T-helper 9 cell (primary cell): ENCODE measurements around the gene TP53I11.

Experiments used
- DNase-seq: peaks from one replicate; pipeline ENCODE4 v3.0.0-alpha.2; 2020

TP53I11 gene

DNA sequence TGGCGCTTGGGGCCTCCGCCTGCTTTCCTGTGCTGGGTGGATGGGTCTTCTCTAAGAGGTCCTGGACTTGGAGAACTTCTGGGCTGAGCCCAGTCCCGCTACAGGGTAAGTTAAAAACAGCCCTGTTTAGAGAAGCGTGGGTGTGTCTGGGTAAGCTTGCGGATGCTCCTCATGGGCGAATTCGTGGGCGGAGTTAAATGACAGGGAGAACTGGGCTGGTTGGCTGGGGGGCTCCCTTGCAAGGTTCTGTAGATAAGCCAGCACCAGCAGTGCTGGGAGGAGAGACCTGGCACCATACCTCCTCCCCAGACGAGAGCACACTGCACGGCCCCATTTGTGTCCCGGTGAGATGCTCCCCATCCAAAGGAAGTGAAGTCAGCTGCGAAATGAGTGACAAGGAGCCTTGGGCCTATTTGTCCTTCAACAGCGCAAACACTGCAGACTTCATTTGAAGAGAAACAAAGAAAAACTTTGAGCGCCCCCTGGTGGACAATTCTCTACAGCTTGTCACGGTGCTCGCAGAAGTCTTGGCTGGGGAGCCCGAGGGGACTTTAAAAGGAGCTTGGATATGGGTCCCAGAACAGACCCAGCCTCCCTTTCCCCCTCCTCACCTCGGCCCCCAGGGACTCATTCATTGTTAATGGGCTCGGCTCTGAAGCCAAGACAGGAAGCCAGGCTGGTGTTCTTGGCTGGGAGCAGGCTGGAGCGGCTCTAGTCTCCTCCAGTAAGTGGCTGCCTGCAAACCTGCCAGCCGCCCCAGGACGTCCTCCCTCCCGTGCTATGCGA lies 39.5 kb downstream of the TP53I11 start:
- peak; percentile 86 for DNase-seq

DNA sequence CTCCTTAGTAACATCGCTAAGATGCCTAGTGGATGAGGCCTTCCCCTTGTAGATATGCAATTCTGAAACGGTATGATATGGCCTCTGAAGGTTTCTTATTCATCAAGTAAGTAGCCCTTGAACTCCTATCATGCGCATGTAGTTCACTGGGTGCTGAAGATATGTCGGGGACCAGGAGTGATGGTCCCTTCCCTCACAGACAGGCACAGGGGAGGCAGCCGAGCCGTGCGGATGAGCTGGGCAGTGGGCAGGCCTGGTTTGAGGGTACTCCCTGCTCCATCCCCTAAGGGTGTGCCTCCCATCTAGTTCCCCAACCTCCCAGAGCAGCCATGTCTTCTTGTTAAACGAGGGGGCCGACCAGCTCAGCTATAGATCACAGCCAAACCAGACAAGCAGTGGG lies 40.1 kb downstream of the TP53I11 start:
- DNase-seq = no peak

DNA sequence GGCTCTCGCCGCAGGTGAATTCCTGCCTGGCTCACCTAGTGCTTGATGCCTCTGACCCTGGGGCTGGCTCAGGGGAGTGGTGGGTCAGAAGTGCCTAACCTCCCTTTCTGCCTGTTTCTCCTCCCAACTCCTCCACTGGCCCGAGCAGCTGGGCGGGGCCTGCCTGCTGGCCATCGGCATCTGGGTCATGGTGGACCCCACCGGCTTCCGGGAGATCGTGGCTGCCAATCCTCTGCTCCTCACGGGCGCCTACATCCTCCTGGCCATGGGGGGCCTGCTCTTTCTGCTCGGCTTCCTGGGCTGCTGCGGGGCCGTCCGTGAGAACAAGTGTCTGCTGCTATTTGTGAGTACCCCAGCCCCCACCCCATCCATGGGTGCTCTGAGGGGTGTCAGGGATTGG lies 41.1 kb downstream of the TP53I11 start:
- no peak for DNase-seq

DNA sequence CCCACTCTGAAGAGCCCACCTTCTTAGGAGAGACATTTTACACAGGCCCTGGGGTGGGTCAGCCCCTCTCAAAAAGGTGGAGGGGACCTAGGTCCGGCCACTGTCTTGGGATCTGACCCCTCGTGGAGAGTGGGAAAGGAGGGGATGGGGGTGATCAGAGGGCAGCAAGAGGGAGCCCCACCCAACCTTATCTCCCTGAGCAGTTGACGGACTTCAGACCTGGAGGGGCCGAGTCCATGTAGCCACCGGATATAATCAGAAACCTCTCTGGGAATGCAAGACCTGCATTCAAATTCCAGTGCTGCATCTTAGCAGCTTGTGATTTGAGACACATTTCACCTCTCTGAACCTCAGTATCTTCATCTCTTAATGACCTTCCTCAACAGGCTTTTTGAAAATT lies 44.0 kb downstream of the TP53I11 start:
- DNase-seq = no peak

DNA sequence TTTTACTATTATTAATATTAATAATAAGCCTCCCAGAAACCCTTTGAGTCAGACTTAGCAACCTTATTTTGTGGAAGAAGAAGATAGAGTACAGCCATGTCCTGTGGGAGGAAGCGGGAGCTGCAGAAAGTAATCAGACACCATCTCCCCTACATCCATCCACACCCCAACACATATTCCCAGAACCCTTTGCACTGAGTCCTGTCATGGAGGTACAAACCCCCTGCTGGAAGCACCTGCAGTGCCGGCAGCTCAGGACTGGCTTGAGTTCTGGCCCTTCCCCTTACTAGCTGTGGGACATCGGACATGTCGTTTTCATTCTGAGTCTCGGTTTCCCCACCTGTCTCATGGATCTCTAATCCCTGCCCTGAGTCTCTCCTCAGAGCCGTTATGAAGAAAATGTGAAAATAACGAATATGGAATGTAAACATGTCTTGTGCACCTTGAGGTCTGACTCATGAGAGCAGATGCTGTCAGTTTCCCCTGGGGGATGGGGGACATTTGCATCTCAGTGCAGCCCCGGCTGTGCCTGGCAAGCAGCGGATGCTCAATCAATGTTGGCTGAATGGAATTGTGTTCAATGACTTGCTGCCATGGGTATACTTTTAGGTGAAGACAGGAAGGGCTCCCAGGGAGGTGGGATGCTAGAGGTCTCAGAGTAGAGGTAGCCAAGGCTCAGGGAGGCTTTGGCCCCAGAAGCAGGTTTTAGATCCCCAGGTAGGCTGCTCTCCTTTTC lies 45.4 kb downstream of the TP53I11 start:
- no peak for DNase-seq

DNA sequence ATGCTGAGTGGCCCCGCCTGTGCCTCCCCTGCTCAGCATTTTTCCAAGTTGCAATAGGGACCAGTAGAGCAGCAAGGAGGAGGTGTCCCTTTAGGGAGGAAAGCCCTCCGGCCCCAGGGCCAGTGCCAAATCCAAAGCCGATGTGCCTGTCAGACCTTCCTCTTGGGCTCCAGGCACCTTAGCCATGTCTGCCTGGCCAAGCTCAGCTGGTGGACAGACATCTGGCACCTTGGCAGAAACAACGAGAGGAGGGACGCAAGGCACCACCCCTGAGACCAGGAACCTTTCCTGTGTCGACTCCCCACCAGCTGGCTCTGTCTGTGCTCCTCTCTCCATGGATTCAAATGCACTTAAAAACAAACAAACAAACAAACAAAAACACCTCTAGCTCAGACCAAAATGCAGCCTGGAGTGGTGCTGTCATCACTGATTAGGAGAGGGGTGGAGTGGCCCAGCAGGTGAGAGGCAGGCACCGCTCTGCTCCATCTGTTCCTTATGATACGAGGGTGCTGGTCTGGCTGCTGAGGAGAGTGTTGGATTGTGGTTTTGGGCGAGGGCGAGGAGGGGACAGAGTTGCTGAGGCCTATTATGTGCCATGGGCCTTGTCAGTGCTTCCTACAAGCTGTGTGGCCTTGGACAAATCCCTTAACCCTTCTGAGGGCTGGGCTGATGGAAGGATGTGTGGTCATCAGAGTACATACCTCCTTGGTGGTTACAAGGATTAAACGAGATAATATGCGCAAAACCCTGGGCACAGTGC lies 46.2 kb downstream of the TP53I11 start:
- no peak for DNase-seq

DNA sequence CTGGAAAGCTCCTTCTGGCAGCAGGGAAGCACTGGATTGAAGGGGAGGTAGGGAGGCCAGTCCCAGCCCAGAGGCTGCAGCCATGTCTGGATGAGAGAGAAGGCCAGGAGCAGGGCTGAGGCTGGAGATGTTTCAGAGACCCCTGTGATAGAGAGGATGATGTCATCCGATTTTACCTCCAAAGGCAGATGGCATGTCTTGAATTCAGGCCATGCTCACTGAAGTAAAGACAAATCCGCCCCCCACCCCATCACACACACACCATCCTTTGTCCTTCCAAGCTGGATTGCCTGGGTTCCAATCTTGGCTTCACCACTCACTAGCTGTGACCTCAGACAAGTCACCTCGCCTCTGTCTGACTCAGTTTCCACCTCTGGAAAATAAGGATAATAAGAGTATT lies 47.2 kb downstream of the TP53I11 start:
- DNase-seq = no peak

DNA sequence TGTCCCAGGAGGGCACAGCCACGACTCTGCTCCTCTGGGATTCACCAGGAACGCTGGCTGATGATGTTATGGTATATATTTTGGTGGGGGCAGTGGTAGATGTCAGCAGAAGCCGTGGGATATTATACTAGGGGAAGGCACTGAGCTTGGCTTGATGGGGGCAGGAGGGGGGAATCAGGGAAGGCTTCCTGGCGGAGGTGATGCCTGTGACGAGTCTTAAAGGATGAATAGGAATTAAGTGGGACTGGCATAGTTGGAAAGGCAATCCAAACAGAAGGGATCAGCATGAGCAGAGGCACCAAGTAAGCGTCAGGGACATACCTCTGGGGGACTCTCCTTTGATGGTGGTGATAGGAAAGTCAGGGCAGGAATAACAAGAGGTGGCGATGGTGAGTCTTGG lies 47.6 kb downstream of the TP53I11 start:
- DNase-seq = no peak

DNA sequence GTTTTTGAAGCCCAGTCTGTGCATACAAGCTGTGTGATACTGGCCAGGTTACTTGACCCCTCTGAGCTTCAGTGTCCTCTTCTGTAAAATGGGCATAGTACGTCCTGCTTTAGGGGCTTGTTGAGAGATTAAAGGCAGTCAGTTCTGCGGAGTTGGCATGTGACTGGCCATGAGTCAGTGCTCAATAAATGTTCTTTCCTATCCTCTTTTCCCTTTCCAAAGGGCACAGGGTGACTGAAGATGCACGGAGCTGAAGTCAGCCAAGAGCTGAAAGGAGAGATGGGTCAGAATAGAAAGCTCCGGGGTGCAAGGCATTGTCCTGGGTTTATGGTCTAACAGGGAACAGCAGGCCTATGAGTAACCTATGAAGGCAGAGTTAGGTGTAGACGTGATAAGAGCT lies 48.9 kb downstream of the TP53I11 start:
- DNase-seq = no peak

DNA sequence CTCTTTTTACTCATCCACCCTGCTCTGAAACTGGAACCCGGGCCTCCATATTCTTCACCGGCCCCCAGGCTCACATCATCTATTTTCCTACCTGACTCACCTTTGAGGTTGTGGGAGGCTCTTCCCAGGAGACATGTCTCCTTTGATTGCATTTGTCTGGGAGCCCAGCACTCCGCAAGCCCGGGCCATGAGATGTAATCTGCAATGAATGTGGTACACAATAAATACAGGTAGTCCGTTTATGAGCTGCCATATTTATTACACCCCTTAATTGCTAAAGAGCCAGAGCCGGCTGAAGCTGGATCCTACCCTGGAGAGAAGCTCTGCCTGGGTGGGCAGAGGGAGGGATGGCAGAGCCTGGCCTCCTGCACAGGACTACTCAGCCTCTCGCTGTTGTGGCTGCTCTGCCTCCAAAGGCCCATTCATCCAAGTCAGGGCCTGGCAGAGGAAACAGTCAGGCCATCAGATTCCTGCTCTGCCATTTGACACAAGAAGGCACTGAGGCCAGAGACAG lies 49.5 kb downstream of the TP53I11 start:
- no peak for DNase-seq

DNA sequence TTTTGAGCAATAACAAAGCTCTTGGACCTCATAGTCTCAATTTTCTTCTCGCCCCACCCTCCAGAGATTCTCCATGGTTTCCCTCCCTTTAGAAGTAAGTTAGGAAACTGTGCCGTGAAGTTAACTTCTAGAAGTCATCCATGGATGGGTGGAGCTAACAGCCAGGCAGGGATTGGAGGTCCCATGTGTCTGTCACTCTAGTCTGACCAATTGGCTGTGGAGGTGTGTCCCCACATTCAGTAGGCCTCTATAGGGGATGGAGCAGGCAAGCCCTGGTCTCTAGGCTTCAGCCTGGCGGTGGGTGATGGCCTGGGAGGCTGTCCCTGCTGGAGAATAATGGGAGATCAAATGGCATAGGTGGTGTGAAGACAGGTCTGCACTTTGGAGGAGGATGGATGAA lies 50.7 kb downstream of the TP53I11 start:
- DNase-seq = no peak

DNA sequence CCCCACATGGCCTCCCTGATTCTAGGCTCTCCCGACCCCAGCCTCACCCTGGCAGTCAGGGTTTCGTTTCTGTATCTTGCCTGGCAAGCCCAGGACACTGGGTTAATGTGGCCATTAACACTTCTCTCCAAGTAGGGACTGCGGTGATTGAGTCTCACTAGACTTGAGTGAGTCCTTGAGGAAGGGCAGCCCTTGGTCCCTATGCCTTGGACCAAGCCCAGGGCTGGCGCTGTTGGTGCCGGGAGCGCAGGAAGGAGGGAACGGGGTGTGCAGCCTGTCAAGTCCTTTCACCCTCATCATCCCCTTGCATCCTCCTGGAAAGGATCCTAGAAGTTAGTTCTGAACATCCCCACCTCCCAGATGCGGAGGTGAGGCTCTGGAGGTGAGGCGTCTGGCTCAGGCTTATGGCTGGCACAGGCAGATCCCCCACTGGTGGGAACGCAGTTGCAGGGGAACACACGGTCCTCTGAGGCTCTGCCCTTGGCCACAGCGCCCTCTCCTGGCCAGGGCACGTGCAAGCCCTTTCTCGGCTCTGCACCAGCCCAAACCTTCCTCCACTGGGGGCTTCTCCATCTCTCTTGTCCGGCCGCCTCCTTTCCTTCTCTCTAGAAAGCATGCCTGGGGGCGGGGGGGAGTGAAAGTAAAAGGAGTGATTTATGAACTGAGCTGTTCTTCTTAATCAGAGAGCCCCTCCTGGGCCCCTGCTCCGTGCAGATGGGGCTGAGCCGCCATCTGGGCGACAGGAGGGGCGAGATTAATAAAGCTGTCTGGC lies 56.7 kb downstream of the TP53I11 start:
- DNase-seq = peak; percentile 60

DNA sequence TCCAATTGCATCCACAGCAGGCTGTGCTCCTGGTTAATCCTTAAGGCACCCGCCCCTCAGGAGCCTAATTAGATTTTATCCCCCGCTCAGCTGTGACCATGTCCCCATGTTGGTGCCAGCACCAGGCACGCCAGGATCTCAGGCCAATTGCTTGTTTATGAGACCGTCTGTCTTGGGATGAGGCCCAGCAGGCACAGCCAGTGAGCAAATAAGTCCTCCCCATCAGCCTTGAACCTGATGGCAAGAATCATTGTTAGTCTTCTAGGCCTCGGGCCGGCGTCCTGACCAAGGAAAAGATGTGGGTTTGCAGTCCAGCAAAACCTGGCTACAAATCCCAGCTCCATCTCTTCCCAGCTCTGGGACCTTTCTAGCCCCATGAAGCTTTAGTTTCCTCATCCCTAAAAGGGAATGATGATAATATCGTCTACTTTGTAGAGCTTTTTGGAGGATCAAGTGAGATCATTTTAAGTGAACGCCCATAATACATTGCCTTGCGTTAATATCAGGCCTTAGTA lies 57.3 kb downstream of the TP53I11 start:
- DNase-seq = no peak

DNA sequence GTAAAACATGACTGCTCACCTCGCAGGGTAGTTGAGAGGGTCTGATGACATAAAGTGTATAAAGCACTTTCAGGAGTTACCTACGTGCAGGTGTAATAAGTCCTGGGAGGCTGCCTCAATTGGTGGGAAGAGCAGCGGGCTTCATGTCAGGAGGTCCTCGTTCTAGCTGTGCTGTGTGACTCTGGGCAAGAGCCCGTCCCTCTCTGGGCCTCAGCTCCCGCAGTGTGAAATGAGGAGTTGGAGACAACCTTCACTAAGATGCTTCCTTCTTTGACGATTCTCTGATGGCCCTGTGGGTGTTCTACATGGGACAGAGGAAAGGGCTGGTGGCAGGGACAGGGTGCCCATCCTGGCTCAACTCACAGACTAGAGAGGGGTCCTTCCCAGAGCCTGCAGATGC lies 57.8 kb downstream of the TP53I11 start:
- DNase-seq = no peak

DNA sequence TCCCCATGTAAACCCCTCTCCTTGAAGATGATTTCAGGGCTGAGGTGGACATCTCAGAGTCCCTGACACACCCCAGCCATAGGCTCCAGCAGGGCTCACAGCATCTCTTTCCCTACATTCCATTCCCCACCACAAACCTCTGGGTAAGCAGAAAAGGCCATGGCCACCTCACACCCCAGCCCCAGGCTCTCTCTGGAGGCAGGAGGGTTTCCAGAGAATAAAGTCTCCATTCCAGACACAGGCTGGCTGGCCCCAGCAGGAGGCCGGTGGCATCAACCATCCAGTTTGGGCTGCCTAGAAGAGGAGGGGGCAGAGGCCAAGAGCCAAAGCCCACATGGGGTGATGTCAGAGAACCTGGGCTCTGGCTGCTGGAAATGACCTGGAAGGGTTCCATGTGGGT lies 61.4 kb downstream of the TP53I11 start:
- no peak for DNase-seq

DNA sequence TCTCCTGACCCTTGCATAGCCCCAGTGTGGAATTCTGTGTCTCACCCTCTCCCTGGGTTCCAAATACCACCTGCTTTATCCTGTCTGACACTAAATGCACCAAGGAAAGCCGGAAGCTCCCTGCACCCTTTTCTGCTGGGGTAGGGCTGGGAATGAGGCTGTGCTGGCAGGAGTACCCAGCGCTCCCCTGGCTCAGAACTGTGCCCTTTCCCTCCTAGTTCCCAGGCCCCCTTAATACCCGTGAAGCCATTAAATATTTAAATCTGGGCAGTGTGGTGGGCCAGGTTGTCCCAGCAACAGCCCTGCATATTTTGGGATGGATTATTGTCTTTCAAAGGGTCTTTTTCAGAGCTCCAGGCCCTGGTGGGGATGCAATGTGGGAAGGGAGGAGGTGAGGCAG lies 63.0 kb downstream of the TP53I11 start:
- no peak for DNase-seq

DNA sequence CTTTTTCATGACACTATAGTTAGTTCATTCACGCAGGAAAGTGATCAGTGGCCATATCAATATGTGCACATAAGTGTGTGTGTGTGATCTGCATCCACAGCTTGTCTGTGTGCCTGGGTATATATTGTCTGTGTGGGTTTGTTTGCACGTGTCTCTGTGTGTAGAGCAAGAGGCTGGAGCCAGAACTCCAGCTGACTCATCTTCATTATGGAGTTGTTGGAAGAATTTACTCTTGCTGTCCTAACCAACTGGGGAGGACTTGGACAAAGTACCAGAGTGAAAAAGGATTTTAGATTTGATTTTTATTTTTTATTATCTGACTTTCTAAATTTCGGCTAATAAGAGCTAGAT lies 63.9 kb downstream of the TP53I11 start:
- DNase-seq = no peak

DNA sequence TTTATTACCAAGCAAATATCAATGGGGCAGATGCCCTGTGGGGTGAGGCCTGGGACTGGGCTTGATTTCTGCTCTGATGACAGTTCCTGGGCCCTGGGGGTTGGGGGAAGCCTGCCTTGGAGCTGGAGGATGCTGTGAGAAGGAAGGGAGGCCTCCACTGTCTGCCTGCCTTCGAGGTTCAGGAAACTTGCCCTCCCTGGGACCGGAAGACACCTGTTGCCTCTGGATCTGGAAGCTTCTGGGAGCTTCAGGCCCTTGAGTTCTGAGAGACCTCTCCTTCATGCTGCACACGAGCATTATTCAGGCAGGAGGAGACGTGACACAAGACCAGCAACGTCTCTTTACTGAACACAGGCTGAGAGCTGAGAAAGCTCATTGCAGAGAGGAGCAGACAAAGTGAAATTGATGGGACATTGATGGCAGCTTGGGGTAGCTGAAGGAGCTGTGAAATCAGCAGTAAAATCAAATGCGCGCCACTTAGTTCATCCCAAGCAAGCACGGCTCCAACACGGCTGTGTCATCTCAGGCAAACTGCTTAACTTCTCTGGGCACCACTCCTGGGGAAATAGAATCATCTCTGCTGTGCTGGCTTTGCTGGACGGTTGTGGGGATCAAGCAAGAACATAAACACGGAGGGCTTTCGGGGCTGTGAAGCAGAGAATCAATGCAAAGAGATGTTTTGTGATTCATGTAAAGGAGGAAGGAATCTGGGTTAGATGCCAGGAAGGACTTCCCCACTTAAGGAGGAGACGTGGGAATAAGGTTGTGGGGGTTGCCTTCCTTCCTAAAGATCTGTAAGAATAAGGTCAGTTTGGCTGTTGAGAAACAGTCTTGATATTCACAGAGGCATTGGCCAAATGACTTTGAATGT lies 64.5 kb downstream of the TP53I11 start:
- no peak for DNase-seq

DNA sequence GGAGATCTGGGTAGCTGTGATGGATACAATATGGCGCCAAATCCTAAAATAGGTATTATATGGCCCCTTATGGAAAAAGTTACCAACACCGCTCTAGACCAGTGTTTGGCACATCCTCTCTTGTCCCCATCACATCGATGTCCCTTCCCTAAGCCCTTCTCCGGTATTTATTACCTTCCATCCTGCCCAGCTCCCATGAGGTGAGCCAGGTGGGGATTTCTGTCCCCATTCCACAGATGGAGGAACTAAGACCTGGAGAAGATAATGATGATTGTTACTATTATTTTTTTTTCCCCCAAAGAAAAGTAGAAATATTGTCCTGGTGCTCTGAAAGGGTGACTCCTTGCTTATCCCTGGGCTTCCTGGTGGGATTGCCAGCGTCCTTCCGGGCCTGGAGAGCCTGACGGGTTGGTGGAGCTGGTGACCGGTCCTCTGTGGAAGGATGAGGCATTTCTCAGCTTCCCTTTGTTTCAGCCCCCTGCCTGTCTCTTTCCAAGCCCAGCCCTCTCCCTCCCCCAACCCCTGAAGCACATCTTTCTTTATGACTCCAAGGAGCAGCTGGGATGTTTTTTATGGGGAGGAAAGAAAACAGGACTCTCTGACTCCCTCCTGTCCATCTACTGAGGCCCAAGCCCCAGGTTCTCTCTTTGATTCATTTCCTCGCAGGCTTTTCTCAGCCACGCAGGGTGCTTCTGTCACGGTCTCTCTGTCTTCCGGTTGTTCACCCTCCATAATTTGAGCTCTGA lies 65.4 kb downstream of the TP53I11 start:
- no peak for DNase-seq

DNA sequence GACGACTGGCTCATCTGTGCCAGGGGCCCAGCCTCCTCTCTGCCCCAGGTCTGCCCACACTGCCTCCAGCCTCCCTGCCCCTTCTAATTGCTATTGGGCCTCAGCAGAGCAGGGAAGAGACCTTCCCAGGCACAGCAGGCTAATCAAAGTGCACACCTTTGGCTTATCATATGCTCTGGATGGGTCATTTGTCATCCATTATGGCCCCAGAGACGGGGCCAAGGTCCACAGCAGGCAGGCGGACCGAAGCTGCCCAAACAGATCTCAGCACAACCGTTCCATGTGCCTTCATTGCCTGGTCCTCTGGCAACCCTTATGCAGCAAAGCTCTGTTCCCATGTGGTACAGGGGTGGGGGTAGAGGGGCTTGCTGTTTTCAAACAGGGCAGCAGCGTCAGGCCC lies 66.6 kb downstream of the TP53I11 start:
- no peak for DNase-seq

DNA sequence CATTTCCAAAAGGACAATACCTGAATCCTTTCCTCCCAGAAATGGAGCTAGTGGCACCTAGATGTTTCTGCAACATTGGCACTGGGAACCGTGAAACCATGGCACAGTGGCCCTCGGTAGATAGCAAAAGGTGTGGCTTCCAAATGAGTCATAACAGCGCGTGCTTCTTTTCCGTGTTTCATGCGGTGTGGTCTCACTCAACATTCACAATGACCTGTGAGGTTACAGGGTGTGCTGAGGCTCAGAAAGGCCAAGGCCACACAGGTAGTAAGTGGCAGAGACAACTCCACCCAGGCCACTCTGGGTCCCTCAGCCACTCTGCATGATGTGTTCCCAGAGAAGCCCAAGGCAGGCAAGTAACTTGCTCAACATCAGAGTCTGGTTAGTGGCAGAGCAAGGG lies 67.4 kb downstream of the TP53I11 start:
- no peak for DNase-seq
